ENCODE data around the gene FOLR3. TPM values are rescaled to one million over a fixed set of nuclear protein-coding genes. Genes with fewer than 3 reads are reported as not detected.
A peak's percentile ranks its signal among the peaks of the same experiment; 100 is the strongest.
"Not testable (repeated sequence)": the region's sequence is repeated elsewhere in the genome, so short reads cannot be mapped to it uniquely, and the experiment has no call there.

The FOLR3 gene
- total and polyA plus RNA-seq, 2 experiments from 2014 or later, result not detected

DNA sequence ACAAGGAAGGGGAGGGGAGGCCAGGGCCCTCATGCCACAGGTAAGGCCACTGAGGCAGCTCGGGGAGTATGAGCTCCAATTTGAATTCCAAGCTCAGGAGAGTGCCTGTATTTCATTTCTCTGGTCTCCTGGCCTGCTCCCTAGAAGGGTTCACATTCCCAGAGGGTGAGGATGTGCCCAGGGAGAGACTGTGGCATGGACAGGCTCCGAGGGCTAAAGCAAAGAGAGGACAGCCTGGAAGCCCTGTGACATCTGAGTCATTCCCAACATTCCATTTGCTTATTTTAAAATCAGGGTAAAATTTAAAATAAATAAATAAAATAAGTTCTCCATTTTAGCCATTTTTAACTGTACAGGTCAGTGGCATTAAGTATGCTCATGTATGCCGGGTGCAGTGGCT, 37.8 kb downstream of the FOLR3 start:
- H3K4me3 ChIP-seq, result no peak overlapping the region
- TF ChIP-seq, protein P1, sequence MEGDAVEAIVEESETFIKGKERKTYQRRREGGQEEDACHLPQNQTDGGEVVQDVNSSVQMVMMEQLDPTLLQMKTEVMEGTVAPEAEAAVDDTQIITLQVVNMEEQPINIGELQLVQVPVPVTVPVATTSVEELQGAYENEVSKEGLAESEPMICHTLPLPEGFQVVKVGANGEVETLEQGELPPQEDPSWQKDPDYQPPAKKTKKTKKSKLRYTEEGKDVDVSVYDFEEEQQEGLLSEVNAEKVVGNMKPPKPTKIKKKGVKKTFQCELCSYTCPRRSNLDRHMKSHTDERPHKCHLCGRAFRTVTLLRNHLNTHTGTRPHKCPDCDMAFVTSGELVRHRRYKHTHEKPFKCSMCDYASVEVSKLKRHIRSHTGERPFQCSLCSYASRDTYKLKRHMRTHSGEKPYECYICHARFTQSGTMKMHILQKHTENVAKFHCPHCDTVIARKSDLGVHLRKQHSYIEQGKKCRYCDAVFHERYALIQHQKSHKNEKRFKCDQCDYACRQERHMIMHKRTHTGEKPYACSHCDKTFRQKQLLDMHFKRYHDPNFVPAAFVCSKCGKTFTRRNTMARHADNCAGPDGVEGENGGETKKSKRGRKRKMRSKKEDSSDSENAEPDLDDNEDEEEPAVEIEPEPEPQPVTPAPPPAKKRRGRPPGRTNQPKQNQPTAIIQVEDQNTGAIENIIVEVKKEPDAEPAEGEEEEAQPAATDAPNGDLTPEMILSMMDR (IDR thresholded peaks at IDR 0.05; ENCODE audit: low read depth, low read length), result no peak
- no peak overlapping the region for H3K27ac ChIP-seq
- no peak for DNase-seq (ENCODE audit: low read depth in 1 of 2, low spot score in 1 of 2)
- no peaks in the 10 kb centered on the region for H3K9me3 ChIP-seq (ENCODE audit: low read depth)
- no peaks in the 10 kb centered on the region for H3K27me3 ChIP-seq
- H3K4me1 ChIP-seq (ENCODE audit: low read depth), result no peaks in the 10 kb centered on the region
- no peaks in the 10 kb centered on the region for H3K36me3 ChIP-seq

DNA sequence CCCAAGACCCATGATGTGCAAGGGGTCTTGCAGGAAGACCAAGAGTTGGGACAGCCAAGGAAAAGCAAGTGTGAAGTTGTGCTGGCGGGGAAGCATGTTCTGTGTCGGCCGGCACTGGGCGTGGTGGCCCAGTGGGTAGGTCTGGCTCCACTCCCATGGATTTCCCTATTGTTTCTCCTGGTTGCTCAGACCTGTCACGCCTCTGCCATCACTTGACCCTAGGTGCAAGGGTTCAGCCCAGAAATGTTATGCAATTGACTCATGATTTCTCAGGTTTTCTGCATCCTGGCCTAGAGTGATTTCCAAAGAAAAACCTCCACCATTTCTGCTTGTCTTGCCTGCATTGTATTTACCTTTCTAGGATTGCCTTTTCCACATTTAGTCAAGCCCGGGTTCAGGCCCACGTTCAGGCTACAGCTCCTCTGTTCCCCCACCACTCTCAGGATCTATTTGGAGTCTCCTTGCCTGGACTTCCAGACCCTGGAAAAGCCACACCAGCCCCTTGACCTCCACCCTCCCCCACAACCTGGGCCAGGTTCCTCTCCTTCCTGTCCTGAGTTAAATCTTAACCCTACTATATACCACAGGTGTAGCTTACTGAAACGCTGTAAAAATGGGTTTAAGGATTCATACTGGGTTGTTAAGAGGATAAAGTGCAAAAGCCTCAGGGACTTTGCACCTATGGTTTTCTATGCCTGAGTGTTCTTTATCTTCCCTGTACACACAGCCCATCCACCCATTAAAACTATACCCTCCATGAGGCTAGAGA, 39.0 kb downstream of the FOLR3 start:
- H3K27ac ChIP-seq, result no peak overlapping the region
- no peaks in the 10 kb centered on the region for H3K9me3 ChIP-seq (ENCODE audit: low read depth)
- TF ChIP-seq, protein P1 (IDR thresholded peaks at IDR 0.05; ENCODE audit: low read depth, low read length), result no peak
- DNase-seq (ENCODE audit: low read depth in 1 of 2, low spot score in 1 of 2), result no peak
- H3K4me3 ChIP-seq, result no peak overlapping the region
- no peaks in the 10 kb centered on the region for H3K27me3 ChIP-seq
- no peaks in the 10 kb centered on the region for H3K36me3 ChIP-seq
- H3K4me1 ChIP-seq (ENCODE audit: low read depth), result no peaks in the 10 kb centered on the region

DNA sequence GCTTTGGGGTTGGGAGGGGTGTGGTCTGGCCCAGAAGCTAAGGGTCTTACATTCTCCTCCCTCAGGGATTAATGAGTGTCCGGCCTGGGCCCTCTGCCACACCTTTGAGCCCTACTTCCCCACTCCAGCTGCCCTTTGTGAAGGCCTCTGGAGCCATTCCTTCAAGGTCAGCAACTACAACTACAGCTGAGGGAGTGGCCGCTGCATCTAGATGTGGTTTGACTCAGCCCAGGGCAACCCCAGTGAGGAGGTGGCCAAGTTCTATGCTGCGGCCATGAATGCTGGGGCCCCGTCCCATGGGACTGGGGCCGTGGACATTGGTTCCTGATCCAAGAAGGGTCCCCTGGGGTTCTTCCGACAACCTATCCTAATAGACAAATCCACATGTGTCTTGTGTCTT, 42.1 kb downstream of the FOLR3 start:
- H3K27ac ChIP-seq, result no peak overlapping the region
- TF ChIP-seq, protein P1 (IDR thresholded peaks at IDR 0.05; ENCODE audit: low read depth, low read length), result no peak
- no peaks in the 10 kb centered on the region for H3K9me3 ChIP-seq (ENCODE audit: low read depth)
- H3K27me3 ChIP-seq, result no peaks in the 10 kb centered on the region
- no peak for DNase-seq (ENCODE audit: low read depth in 1 of 2, low spot score in 1 of 2)
- no peaks in the 10 kb centered on the region for H3K4me1 ChIP-seq (ENCODE audit: low read depth)
- no peaks in the 10 kb centered on the region for H3K36me3 ChIP-seq
- no peak overlapping the region for H3K4me3 ChIP-seq

DNA sequence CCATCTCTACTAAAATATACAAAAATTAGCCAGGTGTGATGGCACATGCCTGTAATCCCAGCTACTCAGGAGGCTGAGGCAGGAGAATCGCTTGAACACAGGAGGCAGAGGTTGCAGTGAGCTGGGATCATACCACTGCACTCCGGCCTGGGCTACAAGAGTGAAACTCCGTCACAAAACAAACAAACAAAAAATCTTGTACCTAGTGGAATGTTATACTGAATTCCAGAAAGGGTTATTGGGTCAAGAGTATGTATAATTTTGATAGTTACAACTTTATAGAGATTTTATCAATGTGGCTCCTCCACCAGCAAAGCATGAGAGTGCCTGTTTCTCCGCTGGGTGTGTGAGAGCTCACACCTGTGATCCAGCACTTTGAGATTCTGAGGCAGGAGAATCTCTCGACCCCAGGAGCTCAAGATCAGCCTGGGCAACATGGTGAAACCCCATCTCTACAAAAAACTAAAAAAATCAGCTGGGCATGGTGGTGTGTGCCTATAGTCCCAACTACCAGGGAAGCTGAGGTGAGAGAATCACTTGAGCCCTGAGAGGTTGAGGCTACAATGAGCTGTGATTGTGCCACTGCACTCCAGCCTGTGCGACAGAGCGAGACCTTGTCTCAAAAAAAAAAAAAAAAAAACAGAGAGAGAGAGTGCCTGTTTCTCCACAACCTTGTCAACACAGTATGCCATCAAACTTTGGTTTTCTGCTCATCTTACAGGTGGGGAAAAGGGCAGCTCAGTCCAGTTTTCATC, 43.7 kb downstream of the FOLR3 start:
- DNase-seq (ENCODE audit: low read depth in 1 of 2, low spot score in 1 of 2), result no peak
- no peak overlapping the region for H3K4me3 ChIP-seq
- H3K9me3 ChIP-seq (ENCODE audit: low read depth), result no peaks in the 10 kb centered on the region
- TF ChIP-seq, protein P1 (IDR thresholded peaks at IDR 0.05; ENCODE audit: low read depth, low read length), result no peak
- H3K27me3 ChIP-seq, result no peaks in the 10 kb centered on the region
- no peak overlapping the region for H3K27ac ChIP-seq
- H3K4me1 ChIP-seq (ENCODE audit: low read depth), result no peaks in the 10 kb centered on the region
- H3K36me3 ChIP-seq, result no peaks in the 10 kb centered on the region

DNA sequence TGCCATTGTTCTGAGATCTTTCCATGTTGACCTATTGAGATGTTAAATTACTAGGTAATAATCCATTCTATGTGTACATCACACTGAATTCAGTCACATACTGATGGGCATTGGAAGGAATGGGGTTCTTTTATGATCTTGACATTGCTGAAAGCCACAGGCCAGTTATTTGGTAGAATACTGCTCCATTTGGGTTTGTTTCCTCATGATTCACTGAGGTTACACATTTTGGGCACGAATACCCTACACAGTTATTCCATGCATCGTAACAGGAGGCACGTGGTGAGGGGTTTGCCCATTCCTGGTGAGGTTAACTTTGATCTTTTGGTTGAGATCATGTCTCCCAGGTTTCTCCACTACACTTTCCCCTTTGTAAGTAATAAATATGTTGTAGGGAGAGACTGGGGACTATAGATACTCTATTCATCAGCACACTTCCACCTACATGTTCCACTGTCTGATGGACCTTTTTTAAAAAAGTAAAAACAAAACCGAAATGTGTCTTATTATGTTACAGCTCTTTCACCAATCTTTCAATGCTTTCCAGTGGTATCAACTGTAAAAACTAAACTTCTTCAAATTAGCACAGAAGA, 44.4 kb downstream of the FOLR3 start:
- Histone ChIP-seq H3K27ac (no peak overlapping the region), H3K36me3 (no peaks in the 10 kb centered on the region), H3K27me3 (no peaks in the 10 kb centered on the region), H3K9me3 (ENCODE audit: low read depth) (no peaks in the 10 kb centered on the region), H3K4me1 (ENCODE audit: low read depth) (no peaks in the 10 kb centered on the region), H3K4me3 (no peak overlapping the region)
- TF ChIP-seq, protein P1 (IDR thresholded peaks at IDR 0.05; ENCODE audit: low read depth, low read length), result no peak
- no peak for DNase-seq (ENCODE audit: low read depth in 1 of 2, low spot score in 1 of 2)

DNA sequence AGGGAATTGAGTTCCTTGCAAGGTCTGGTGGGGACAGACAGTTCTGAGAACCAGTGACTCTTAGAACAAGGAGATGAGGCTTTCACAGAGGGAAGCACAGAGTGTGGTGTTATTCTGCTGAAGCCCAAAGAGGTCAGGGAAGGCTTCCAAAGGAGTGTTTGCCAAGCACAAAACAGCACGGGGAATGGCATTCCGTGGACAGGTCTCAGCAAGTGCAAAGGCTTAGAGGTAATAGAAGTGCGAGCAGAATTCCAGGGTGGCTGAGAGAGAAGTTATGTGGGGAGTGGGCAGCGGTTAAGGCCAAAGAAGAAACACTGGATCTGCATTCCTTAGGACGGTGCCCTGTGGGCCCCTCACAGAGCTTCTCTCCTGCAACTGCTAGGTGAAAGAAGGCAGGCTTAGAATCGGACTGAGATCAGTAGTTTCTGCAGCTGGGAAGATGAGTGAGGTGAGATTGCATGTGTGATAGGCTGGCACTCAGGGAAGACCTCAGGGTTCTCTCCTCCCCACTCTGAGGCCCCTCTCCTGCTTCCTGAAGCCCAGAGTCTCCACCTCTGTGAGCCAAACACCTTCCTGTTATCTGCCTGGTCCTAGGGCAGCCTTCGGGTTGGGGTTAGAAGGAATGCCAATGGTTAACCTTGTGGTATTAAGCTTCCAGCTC, 45.5 kb downstream of the FOLR3 start:
- not testable (repeated sequence) for H3K27ac ChIP-seq; H3K27me3 ChIP-seq; H3K4me1 ChIP-seq (ENCODE audit: low read depth); H3K36me3 ChIP-seq; H3K4me3 ChIP-seq; H3K9me3 ChIP-seq (ENCODE audit: low read depth); DNase-seq (ENCODE audit: low read depth in 1 of 2, low spot score in 1 of 2)

DNA sequence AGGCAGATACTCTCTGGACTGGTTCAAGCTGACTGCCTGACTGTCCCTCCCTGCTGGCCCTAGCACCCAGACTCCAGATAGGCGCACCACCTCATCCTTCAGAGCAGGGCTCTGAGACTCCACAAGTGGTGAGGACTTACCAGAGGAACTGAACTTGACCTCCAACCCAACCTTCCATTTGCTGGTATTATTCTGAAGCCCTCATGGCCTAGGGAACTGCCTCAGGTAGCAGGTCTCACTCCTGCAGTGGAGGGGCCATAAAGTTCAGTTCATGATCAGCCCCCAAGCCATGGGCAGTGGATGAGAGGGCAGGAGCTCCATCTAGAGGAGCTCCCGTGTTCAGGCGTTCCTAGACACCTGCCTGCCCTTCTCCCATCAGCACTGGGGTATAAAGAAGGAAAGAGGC, 46.0 kb downstream of the FOLR3 start:
- not testable (repeated sequence) for H3K27ac ChIP-seq; H3K9me3 ChIP-seq (ENCODE audit: low read depth); H3K4me1 ChIP-seq (ENCODE audit: low read depth); H3K27me3 ChIP-seq; H3K36me3 ChIP-seq; H3K4me3 ChIP-seq
- peak in 1 of 2 donors; percentile 7 for DNase-seq (ENCODE audit: low read depth in 1 of 2, low spot score in 1 of 2)
